Stimulated activated CD8-positive, alpha-beta memory T cell treated with anti-CD3 and anti-CD28 coated beads, Interleukin-12 subunit alpha, Interleukin-12 subunit beta, amount 100 ng/mL, for 24 hours (primary cell): ENCODE data around the gene OR10A6.

Experiments used
- DNase-seq: peaks from one replicate; pipeline ENCODE4 v3.0.0-alpha.2; 2020; ENCODE audit errors: extremely low read depth

The OR10A6 gene

GRCh38 chr11:7931168-7931567, at the start of gene OR10A6:
Gene OR10A6 (minus strand): TSS chr11:7931268. CDS start chr11:7928662, 2,606 bp downstream.
- DNase-seq: no peak

DNA sequence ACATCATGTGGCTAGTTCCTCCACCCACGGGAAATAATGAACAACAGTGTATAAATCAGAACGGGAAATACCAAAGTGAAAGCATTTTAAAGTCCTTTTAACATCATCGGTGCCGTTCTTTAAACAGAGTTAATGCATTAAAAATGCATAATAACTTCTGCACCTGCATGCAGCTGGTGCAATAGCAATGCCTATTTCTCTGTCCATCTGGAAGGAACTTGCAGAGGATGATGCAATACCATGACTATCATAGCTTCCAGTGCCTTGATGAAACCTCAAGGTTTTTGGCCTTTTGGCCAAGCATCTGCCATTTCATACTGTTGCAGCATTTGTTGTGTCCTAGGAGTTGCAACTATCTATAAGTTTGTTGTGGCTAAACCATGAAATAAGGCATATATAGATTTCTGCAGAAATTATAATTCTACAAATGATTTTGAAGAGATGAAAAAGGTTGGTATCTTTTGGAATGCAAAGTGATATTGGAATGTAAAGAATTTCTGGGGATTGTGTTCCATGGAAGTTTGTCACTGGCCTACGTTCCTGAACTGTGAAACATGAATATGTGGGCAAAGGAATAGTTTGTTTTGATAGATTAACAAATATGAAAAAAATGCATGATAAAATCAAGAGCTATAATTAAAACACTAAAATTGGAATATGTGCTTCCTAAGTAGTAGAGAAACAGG, 46.3 kb upstream of the OR10A6 start:
- no peak for DNase-seq

- no peak for DNase-seq
These were observed 43.6 kb upstream of the OR10A6 start for GRCh38 chr11:7974668-7975067.

GRCh38 chr11:7973011-7973410, 41.9 kb upstream of the OR10A6 start:
- DNase-seq: no peak

DNA sequence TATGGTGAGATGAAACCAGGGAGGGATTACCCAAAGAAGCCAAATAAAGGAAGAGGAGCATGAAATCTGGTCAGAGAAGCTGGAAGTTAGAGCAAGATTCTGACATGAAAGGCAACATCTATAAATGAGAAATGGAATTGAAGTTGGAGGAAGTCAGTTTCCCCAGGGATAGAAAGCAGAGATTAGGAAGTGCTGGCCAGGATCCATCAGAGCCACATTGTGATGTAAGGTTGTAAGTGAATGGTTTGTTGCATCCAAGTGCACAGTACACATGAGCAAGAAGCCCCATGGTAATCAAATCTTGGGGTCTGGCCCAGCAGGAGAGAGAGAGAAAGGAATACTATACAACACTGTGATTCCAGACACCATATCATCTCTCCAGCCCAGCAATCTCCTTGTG, 40.8 kb upstream of the OR10A6 start:
- no peak for DNase-seq

DNA sequence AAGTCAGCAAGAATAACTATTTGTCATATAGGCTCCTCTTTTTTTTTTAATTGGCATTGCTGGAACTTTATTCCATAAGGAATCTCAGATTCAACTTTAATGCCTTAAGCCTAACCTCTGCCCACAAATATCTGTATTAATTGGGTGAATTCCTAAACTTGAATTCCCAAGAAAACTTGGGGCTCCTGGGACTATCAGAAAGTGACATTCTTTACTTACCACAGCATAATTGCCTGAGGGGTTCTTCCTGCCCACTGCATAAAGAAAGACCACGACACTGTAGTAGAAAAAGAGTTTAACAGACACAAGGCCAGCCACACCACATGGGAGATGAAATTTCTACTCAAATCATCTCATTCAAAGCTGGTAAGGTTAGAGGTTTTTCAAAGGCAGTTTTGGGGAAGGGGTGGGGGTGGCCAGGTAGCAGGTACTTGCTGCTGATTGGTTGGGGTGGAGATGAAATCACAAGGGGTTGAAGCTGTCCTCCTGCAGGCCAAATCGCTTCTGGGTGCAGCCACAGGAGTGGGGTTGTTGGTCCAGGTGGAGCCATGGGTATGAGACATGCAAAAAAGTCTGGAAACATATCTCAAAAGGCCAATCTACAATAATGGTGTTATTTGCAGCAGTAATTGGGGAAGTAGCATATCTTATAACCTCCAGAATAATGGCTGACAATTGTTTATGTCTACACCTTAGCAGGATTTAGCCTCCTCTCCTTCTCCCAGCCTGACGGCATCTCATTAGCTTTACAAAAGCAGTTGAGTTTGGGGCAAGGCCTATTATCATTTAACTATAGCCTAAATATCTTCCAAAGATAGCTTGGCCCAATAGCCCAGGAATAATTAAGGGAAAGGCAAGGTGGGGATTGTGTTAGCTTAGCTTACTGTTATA, 38.9 kb upstream of the OR10A6 start:
- DNase-seq: no peak

GRCh38 chr11:7968686-7969085, 37.6 kb upstream of the OR10A6 start:
- no peak for DNase-seq

DNA sequence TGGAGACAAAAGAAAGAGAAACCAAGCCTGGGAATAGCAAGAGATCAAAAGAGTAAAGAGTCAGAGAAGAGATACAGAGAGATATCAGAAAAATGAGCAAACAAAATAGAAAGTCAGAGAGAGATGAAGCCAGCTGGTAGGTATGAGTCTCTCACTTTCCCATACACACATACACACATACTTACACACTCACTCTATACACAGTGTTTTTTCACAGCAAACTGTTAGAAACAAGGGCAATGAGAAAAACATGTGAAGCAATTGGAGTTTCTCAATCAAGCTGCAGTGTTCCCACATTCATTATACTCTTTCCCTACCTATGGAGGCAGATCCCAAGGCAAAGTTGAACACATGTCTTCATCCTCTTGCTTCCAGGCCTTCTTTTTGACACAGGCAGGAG, 36.8 kb upstream of the OR10A6 start:
- no peak for DNase-seq

DNA sequence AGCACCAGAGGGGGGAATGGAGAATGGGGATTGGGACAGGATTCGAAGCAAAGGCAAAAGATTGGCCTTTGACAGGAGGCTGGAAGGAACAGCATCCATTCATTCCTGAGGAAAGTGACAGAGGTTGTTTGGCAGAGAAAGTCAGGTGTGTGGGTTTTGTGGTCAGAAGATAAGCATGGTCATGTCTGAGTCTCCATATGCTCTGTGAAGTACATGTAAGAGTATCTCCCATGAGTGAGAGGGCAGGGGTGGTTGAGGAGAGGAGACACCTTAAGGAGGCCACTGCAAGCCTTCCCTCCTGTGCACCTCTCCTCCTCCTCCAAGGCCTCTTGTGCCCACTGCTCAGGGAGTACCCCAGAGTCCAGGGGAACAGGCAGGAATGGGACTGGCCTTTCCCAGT, 36.0 kb upstream of the OR10A6 start:
- DNase-seq: no peak

- no peak for DNase-seq
These were observed 34.3 kb upstream of the OR10A6 start, which contains the start of gene NLRP10 for GRCh38 chr11:7965386-7965785. Gene NLRP10 (minus strand): TSS chr11:7965447. CDS start chr11:7963495, 1,952 bp downstream.

- no peak for DNase-seq
These were observed 33.8 kb upstream of the OR10A6 start for GRCh38 chr11:7964873-7965272.

DNA sequence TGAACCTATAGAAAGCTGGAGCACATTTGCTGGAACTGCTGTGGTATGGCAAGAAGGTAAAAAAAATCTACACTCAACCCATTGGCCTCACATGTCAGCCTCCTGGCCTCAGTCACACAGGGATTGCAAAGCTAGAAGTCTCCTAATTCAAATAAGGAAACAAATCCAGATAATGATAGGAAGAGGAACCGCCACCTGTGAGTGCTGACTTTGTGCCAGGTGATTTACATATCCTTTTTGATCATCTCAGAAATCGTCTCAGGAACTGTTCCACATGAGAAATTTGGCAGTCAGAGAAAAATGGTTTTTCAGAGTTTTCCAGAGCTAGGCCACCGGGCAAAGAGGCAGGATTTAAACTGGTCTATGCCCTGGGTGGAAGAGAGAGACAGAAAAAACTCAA, 33.2 kb upstream of the OR10A6 start:
- no peak for DNase-seq

GRCh38 chr11:7955191-7955590, 24.1 kb upstream of the OR10A6 start:
- no peak for DNase-seq

- no peak for DNase-seq
These were observed 18.9 kb upstream of the OR10A6 start for GRCh38 chr11:7949934-7950333.

DNA sequence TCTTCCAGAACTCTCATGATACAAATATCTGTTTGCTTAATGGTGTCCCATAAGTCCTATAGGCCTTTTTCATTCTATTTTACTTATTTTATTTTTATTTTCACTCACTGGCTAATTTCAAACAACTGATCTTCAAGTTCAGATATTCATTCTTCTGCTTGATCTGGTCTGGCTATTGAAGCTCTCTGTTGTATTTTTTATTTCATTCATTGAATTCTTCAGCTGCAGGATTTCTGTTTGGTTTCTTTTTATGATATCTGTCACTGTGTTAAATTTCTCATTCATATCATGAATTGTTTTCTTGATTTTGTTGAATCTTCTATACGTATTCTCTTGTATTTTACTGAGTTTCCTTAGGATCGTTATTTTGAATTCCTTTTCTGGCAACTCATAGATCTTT, 13.1 kb upstream of the OR10A6 start:
- no peak for DNase-seq

GRCh38 chr11:7941608-7942007, 10.5 kb upstream of the OR10A6 start, which contains the start of gene OR10A3:
Gene OR10A3 (minus strand): TSS chr11:7941708. CDS start chr11:7939520, 2,188 bp downstream.
- no peak for DNase-seq

GRCh38 chr11:7941146-7941545, 10.1 kb upstream of the OR10A6 start:
- DNase-seq: no peak

DNA sequence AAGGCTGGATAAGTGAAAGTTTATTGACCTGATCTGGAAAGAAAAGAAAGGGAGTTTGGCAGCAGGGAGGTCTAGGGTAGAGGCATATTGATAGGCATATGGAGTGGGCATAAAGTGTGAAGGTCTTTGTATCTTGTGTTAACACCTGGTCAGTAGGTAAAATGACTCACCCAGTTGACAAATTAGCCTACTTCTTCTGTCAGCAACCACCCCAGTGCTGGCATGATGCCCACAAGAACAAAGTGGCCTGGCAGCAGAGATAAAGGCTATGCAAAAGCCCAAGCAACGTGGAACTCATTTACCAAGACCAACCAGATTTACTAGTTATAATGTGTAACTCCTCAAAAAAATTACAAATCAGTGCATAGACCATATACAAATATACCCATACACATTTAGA, 5.5 kb upstream of the OR10A6 start:
- DNase-seq: no peak

DNA sequence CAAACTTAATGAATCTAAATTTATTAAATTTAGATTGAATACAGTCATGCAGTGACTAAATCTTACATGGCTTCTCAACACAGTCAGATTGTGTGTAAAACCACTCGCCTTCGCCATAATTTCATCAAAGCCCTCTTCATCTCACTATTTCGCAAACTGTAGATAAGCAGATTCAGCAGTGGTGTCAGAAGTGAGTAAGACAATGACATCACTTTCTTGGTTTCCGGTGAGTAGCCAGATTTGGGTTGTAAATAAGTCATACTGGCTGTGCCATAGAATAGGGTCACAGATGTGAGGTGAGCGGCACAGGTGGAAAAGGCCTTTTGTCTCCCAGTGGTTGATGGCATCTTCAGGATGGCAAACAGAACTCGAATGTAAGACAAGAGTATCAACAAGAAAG, 3.4 kb downstream of the OR10A6 start:
- no peak for DNase-seq

- DNase-seq: no peak
These were observed 6.5 kb downstream of the OR10A6 start for GRCh38 chr11:7924536-7924935.

- no peak for DNase-seq
These were observed 12.9 kb downstream of the OR10A6 start for GRCh38 chr11:7918141-7918540.

DNA sequence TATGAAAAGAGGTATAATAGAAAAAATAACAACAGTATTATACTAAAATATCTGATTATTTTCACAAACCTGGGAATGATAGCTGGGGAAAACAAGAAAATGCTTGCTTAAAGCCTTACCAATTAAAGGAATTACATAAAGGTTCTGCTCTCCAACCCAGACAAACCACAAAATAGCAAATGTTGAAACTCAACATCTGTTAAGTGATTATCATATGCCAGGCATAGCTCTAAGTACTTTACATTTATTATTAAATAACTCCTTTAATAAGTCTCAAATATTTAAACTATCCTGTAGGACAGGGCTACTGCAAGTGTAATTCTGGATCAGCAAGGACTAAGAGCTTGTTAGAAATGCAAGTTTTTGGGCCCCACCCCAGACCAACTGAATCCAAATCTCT, 20.1 kb downstream of the OR10A6 start:
- no peak for DNase-seq

- no peak for DNase-seq
These were observed 20.7 kb downstream of the OR10A6 start for GRCh38 chr11:7910286-7910788.
